ENCODE measurements around the gene IQSEC3. TPM values are rescaled to one million over a fixed set of nuclear protein-coding genes. Genes with fewer than 3 reads are reported as not detected.

Gene IQSEC3
- total and polyA plus RNA-seq, 2 of the 13 experiments (the other 11 are each of a cell fraction or from before 2014, with no cell fraction given), result not detected

DNA sequence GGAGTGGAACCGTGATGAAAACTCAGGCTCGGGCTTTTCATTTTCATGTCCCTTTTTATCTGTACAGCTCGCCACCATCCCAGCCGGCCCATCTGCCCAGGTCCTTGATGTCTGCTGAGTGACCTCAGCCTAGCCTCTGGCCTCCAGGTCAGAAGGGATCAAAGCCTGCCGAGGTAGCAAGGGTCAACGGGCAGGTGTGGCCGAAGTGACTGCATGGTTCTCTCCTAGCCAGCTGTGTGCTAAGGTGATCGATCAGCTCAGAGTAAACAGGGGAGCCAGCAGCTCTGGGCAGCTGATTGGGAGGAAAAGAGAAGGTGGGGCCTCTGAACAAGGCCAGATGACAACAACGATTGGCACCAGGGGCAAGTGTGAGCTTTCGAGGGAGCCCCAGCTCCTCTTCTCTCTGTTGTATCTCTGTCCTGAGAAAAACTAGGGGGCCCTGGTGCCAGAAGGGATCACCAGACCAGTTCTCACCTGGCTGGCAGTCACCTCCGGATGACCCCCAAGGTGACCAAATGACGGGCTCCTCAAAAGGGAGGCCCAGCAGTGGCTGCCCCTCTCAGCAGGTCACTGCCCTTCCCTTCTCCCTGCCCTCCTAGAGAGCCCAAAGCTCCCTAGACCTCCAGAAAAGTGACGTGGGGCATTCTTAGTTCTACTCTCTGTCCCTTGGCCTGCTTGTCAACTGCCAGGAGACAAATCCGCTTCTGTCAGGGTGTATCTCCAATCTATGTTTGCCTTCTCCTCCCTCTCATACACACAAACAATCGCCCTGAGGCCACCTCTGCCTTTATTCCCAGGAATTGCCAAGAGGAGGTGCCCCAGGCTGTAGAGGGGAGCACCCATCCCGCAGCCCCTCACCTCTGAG is 143.9 kb downstream of the IQSEC3 start (continued):
- TF ChIP-seq TSC22D2 (CRISPR knock-in tag; IDR thresholded peaks at IDR 0.05; ENCODE audit: borderline replicate concordance) (peak; percentile 78; the same call in 1 of the 2 replicates), ZNF205 (CRISPR knock-in tag; IDR thresholded peaks at IDR 0.05) (peak; percentile 94), SALL2 (CRISPR knock-in tag; IDR thresholded peaks at IDR 0.05) (peak; percentile 82; the same call in 1 of the 2 replicates), CHD4 (IDR thresholded peaks at IDR 0.05; ENCODE audit: borderline replicate concordance, low read length) (no peak), SIN3A (IDR thresholded peaks at IDR 0.05; ENCODE audit: borderline replicate concordance, low read depth, low read length) (peak; percentile 61; the same call in 1 of the 2 replicates), MEF2D (CRISPR knock-in tag; IDR thresholded peaks at IDR 0.05) (peak; percentile 94), ZNF562 (CRISPR knock-in tag; IDR thresholded peaks at IDR 0.05; ENCODE audit: borderline replicate concordance) (no peak), ZNF329 (CRISPR knock-in tag; IDR thresholded peaks at IDR 0.05; ENCODE audit: low read depth) (0 out of 2 replicates have a peak, but pooled peaks have one; percentile 48), RAD51 (IDR thresholded peaks at IDR 0.05; ENCODE audit: borderline replicate concordance) (no peak), DPF2 (CRISPR knock-in tag; IDR thresholded peaks at IDR 0.05; ENCODE audit: borderline replicate concordance, low read depth) (peak; percentile 96), STAG1 (CRISPR knock-in tag; IDR thresholded peaks at IDR 0.05) (no peak; the same call in 1 of the 2 replicates), ARID2 (CRISPR knock-in tag; IDR thresholded peaks at IDR 0.05; ENCODE audit: borderline replicate concordance) (0 out of 2 replicates have a peak, but pooled peaks have one; percentile 43), ZFX (CRISPR knock-in tag; IDR thresholded peaks at IDR 0.05; ENCODE audit: low read depth) (peak; percentile 75), GATAD1 (CRISPR knock-in tag; IDR thresholded peaks at IDR 0.05) (peak; percentile 80), FOXC1 (CRISPR knock-in tag; IDR thresholded peaks at IDR 0.05; ENCODE audit: borderline replicate concordance) (peak; percentile 78), RFXAP (CRISPR knock-in tag; IDR thresholded peaks at IDR 0.05; ENCODE audit: borderline replicate concordance) (peak; percentile 96), SALL1 (CRISPR knock-in tag; IDR thresholded peaks at IDR 0.05) (peak; percentile 99), ESRRA (CRISPR knock-in tag; IDR thresholded peaks at IDR 0.05; ENCODE audit: low read depth) (peak; percentile 97), TEAD3 (CRISPR knock-in tag; optimal IDR thresholded peaks at IDR 0.05; ENCODE audit: borderline replicate concordance) (peak; percentile 86), CBX2 (IDR thresholded peaks at IDR 0.05; ENCODE audit: low read depth, low read length) (no peak), CBX2 (CRISPR knock-in tag; IDR thresholded peaks at IDR 0.05; ENCODE audit: low read depth) (peak; percentile 97), FOXJ3 (CRISPR knock-in tag; IDR thresholded peaks at IDR 0.05; ENCODE audit: borderline replicate concordance) (peak; percentile 99)
- TF ChIP-seq, protein P1, sequence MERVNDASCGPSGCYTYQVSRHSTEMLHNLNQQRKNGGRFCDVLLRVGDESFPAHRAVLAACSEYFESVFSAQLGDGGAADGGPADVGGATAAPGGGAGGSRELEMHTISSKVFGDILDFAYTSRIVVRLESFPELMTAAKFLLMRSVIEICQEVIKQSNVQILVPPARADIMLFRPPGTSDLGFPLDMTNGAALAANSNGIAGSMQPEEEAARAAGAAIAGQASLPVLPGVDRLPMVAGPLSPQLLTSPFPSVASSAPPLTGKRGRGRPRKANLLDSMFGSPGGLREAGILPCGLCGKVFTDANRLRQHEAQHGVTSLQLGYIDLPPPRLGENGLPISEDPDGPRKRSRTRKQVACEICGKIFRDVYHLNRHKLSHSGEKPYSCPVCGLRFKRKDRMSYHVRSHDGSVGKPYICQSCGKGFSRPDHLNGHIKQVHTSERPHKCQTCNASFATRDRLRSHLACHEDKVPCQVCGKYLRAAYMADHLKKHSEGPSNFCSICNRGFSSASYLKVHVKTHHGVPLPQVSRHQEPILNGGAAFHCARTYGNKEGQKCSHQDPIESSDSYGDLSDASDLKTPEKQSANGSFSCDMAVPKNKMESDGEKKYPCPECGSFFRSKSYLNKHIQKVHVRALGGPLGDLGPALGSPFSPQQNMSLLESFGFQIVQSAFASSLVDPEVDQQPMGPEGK (CRISPR knock-in tag; IDR thresholded peaks at IDR 0.05), result peak; percentile 92
- TF ChIP-seq, protein P2, sequence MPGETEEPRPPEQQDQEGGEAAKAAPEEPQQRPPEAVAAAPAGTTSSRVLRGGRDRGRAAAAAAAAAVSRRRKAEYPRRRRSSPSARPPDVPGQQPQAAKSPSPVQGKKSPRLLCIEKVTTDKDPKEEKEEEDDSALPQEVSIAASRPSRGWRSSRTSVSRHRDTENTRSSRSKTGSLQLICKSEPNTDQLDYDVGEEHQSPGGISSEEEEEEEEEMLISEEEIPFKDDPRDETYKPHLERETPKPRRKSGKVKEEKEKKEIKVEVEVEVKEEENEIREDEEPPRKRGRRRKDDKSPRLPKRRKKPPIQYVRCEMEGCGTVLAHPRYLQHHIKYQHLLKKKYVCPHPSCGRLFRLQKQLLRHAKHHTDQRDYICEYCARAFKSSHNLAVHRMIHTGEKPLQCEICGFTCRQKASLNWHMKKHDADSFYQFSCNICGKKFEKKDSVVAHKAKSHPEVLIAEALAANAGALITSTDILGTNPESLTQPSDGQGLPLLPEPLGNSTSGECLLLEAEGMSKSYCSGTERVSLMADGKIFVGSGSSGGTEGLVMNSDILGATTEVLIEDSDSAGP (CRISPR knock-in tag; IDR thresholded peaks at IDR 0.05; ENCODE audit: borderline replicate concordance), result peak; percentile 93
- TF ChIP-seq, protein P3, sequence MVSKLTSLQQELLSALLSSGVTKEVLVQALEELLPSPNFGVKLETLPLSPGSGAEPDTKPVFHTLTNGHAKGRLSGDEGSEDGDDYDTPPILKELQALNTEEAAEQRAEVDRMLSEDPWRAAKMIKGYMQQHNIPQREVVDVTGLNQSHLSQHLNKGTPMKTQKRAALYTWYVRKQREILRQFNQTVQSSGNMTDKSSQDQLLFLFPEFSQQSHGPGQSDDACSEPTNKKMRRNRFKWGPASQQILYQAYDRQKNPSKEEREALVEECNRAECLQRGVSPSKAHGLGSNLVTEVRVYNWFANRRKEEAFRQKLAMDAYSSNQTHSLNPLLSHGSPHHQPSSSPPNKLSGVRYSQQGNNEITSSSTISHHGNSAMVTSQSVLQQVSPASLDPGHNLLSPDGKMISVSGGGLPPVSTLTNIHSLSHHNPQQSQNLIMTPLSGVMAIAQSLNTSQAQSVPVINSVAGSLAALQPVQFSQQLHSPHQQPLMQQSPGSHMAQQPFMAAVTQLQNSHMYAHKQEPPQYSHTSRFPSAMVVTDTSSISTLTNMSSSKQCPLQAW (CRISPR knock-in tag; IDR thresholded peaks at IDR 0.05), result peak; percentile 97
